ENCODE results near the gene SIGLEC6. TPM values are rescaled to one million over a fixed set of nuclear protein-coding genes. Genes with fewer than 3 reads are reported as not detected.

Gene SIGLEC6
- total and polyA plus RNA-seq, 12 donors, result 0.06 to 0.18 TPM; not detected in 10

GRCh38 chr19:51508059-51508733, 23.3 kb downstream of the SIGLEC6 start:
- 41 to 75% (median 46%) methylated on average over 2 to 3 of the region's 3 CpGs for WGBS, 4 donors
- Histone ChIP-seq H3K27me3 (no peaks in the 10 kb centered on the region), H3K4me3 (no peak overlapping the region), H3K9me3 (replicated peaks in 1 of 3) (no peaks in the 10 kb centered on the region), H3K27ac (no peak overlapping the region), H3K36me3 (replicated peaks in 1 of 2) (no peaks in the 10 kb centered on the region), H3K4me1 (replicated peaks in 1 of 2) (no peaks in the 10 kb centered on the region)
- no peak for TF ChIP-seq POLR2A (IDR thresholded peaks at IDR 0.05)
- TF ChIP-seq CTCF (IDR thresholded peaks at IDR 0.05), result no peak
- intact Hi-C loops (cut with DNase I), result no loop called here
- DNase-seq, result no peak

DNA sequence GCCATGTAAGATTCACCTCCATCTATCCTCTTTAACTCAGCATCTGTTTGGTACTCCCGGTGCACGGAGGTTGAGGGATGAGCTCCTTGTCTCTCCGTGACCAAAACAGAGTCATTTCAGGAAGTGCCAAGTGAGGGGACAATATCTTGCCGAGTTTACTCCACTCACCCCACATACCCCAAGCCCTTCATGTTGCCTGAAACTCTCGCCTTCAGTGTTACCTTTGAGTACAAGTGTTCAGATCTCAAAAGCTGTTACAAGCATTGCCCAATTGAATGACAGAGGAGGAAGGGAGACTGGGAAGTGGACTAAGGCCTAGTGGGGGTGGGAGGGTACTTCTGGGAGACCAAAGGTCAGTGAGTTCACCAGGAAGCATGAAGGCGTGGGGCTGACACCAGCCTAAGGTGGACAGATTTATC, 23.8 kb downstream of the SIGLEC6 start:
- Histone ChIP-seq H3K9me3 (replicated peaks in 1 of 3) (no peaks in the 10 kb centered on the region), H3K27ac (no peak overlapping the region), H3K36me3 (replicated peaks in 1 of 2) (no peaks in the 10 kb centered on the region), H3K4me1 (replicated peaks in 1 of 2) (no peaks in the 10 kb centered on the region), H3K4me3 (no peak overlapping the region), H3K27me3 (no peaks in the 10 kb centered on the region)
- no peak for DNase-seq
- intact Hi-C loops (cut with DNase I), result no loop called here
- no peak for TF ChIP-seq CTCF (IDR thresholded peaks at IDR 0.05)
- no peak for TF ChIP-seq POLR2A (IDR thresholded peaks at IDR 0.05)
- 52 to 62% (median 54%) methylated on average over 6 of the region's 6 CpGs for WGBS, 4 donors

- peak in 1 of 7 donors; percentile 23 for DNase-seq
- no peak overlapping the region for H3K27ac ChIP-seq
- H3K9me3 ChIP-seq (replicated peaks in 1 of 3), result no peaks in the 10 kb centered on the region
- H3K27me3 ChIP-seq, result no peaks in the 10 kb centered on the region
- H3K36me3 ChIP-seq (replicated peaks in 1 of 2), result no peaks in the 10 kb centered on the region
- H3K4me1 ChIP-seq (replicated peaks in 1 of 2), result no peaks in the 10 kb centered on the region
- intact Hi-C loops (cut with DNase I), result no loop called here
- TF ChIP-seq CTCF (IDR thresholded peaks at IDR 0.05) (no peak), POLR2A (IDR thresholded peaks at IDR 0.05) (no peak)
- 37 to 43% (median 40%) methylated on average over 3 of the region's 3 CpGs for WGBS, 4 donors
- no peak overlapping the region for H3K4me3 ChIP-seq
These were observed 24.3 kb downstream of the SIGLEC6 start for GRCh38 chr19:51507192-51507591.

GRCh38 chr19:51505904-51506303, 25.6 kb downstream of the SIGLEC6 start:
- TF ChIP-seq POLR2A (IDR thresholded peaks at IDR 0.05) (no peak), CTCF (IDR thresholded peaks at IDR 0.05) (no peak)
- Histone ChIP-seq H3K9me3 (replicated peaks in 1 of 3) (no peaks in the 10 kb centered on the region), H3K27me3 (no peaks in the 10 kb centered on the region), H3K36me3 (replicated peaks in 1 of 2) (no peaks in the 10 kb centered on the region), H3K4me3 (no peak overlapping the region), H3K4me1 (replicated peaks in 1 of 2) (no peaks in the 10 kb centered on the region), H3K27ac (no peak overlapping the region)
- 34 to 54% (median 39%) methylated on average over 3 of the region's 3 CpGs for WGBS, 4 donors
- no peak for DNase-seq
- intact Hi-C loops (cut with DNase I), result no loop called here
